C4-2B (cell line): ENCODE measurements around the gene IL12RB2.

Experiments
- ZFX ChIP-seq: fragments of 450-650 bp; IDR thresholded peaks from 2 replicates; pipeline ENCODE4 v1.6.1; 2017
- TF ChIP-seq, protein P1 (sequence below): fragments of 450-650 bp; conservative IDR thresholded peaks from 2 replicates; pipeline ENCODE4 v1.5.1; 2017; ENCODE audit warnings: mild to moderate bottlenecking

DNA sequence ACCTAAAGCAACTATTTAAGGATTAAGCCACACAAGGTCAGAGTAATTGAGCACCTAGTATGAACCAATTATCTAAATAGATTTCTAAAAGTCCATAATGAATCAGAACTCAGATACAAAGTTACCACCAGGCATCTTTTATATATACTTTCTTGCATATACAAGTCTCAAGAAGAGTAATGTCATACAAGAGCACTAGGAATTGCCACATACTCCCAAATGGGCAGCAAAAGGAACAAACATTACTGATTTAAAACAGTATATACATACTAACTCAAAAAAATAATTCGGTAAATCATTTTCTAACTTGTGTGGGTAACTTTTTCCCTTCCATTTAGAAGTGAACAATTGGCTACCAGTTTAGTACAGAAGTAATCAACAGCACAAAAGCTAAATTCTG lies 100.5 kb downstream of the IL12RB2 start:
- TF ChIP-seq, protein P1, sequence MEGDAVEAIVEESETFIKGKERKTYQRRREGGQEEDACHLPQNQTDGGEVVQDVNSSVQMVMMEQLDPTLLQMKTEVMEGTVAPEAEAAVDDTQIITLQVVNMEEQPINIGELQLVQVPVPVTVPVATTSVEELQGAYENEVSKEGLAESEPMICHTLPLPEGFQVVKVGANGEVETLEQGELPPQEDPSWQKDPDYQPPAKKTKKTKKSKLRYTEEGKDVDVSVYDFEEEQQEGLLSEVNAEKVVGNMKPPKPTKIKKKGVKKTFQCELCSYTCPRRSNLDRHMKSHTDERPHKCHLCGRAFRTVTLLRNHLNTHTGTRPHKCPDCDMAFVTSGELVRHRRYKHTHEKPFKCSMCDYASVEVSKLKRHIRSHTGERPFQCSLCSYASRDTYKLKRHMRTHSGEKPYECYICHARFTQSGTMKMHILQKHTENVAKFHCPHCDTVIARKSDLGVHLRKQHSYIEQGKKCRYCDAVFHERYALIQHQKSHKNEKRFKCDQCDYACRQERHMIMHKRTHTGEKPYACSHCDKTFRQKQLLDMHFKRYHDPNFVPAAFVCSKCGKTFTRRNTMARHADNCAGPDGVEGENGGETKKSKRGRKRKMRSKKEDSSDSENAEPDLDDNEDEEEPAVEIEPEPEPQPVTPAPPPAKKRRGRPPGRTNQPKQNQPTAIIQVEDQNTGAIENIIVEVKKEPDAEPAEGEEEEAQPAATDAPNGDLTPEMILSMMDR = no peak
- no peak for TF ChIP-seq ZFX
